ENCODE measurements around the gene DOCK4.
"Not testable (repeated sequence)": the region's sequence is repeated elsewhere in the genome, so short reads cannot be mapped to it uniquely, and the experiment has no call there.

DOCK4 gene

GRCh38 chr7:112206238-112206990 lies at the start of gene DOCK4, which contains the start of gene ZNF277:
Gene DOCK4, minus strand, starts transcription at chr7:112206399. Its CDS starts 261 bp downstream, at chr7:112206138.
Gene ZNF277, plus strand, starts transcription at chr7:112206695. Its CDS starts 22 bp downstream, at chr7:112206717.
- CTCF ChIA-PET = interaction anchor here (0.7 to 0.9 kb wide), 2 partner anchors 11 to 243 kb away, joined by 3 read pairs; no protein-coding TSS in a partner anchor
- Mint-ChIP-seq H3K4me1 (peaks cover 44% of the 10 kb centered on the region), H3K4me3 (peak within 1 kb of the TSS; percentile 96), H3K27me3 (peaks cover 41% of the 10 kb centered on the region), H3K9me3 (no peaks in the 10 kb centered on the region), H3K27ac (peak within 1 kb of the TSS; percentile 89), H3K36me3 (peaks cover 3% of the 10 kb centered on the region)
- peak; percentile 99 for DNase-seq

GRCh38 chr7:112255388-112255720 lies 49.2 kb upstream of the DOCK4 start:
- no peak for DNase-seq
- no peak overlapping the region for H3K27ac Mint-ChIP-seq
- no peaks in the 10 kb centered on the region for H3K9me3 Mint-ChIP-seq
- no peaks in the 10 kb centered on the region for H3K36me3 Mint-ChIP-seq
- CTCF ChIA-PET = no interaction called here
- H3K27me3 Mint-ChIP-seq = no peaks in the 10 kb centered on the region
- H3K4me1 Mint-ChIP-seq = peaks cover 2% of the 10 kb centered on the region
- no peak overlapping the region for H3K4me3 Mint-ChIP-seq

- DNase-seq = no peak
- H3K27ac Mint-ChIP-seq = no peak overlapping the region
- CTCF ChIA-PET = no interaction called here
- peaks cover 2% of the 10 kb centered on the region for H3K4me1 Mint-ChIP-seq
- H3K4me3 Mint-ChIP-seq = no peak overlapping the region
- no peaks in the 10 kb centered on the region for H3K9me3 Mint-ChIP-seq
- no peaks in the 10 kb centered on the region for H3K27me3 Mint-ChIP-seq
- no peaks in the 10 kb centered on the region for H3K36me3 Mint-ChIP-seq
Observed at GRCh38 chr7:112254709-112255387, 48.6 kb upstream of the DOCK4 start.

- no peak overlapping the region for H3K4me3 Mint-ChIP-seq
- DNase-seq = no peak
- H3K27ac Mint-ChIP-seq = no peak overlapping the region
- H3K4me1 Mint-ChIP-seq = peaks cover 2% of the 10 kb centered on the region
- H3K9me3 Mint-ChIP-seq = no peaks in the 10 kb centered on the region
- CTCF ChIA-PET = no interaction called here
- H3K27me3 Mint-ChIP-seq = no peaks in the 10 kb centered on the region
- H3K36me3 Mint-ChIP-seq = no peaks in the 10 kb centered on the region
Observed at GRCh38 chr7:112254156-112254555, 48.0 kb upstream of the DOCK4 start.

GRCh38 chr7:112252691-112253090 lies 46.5 kb upstream of the DOCK4 start:
- CTCF ChIA-PET = no interaction called here
- H3K36me3 Mint-ChIP-seq = no peaks in the 10 kb centered on the region
- H3K27ac Mint-ChIP-seq = no peak overlapping the region
- peaks cover 2% of the 10 kb centered on the region for H3K4me1 Mint-ChIP-seq
- no peak for DNase-seq
- no peak overlapping the region for H3K4me3 Mint-ChIP-seq
- H3K9me3 Mint-ChIP-seq = no peaks in the 10 kb centered on the region
- no peaks in the 10 kb centered on the region for H3K27me3 Mint-ChIP-seq

- Mint-ChIP-seq H3K27me3 (no peaks in the 10 kb centered on the region), H3K4me3 (no peak overlapping the region), H3K36me3 (no peaks in the 10 kb centered on the region), H3K9me3 (no peaks in the 10 kb centered on the region), H3K4me1 (peaks cover 2% of the 10 kb centered on the region), H3K27ac (no peak overlapping the region)
- DNase-seq = no peak
- CTCF ChIA-PET = no interaction called here
Observed at GRCh38 chr7:112252141-112252540, 45.9 kb upstream of the DOCK4 start.

GRCh38 chr7:112249967-112250366 lies 43.8 kb upstream of the DOCK4 start:
- H3K4me3 Mint-ChIP-seq, H3K9me3 Mint-ChIP-seq, H3K36me3 Mint-ChIP-seq, H3K27ac Mint-ChIP-seq, CTCF ChIA-PET, H3K4me1 Mint-ChIP-seq, H3K27me3 Mint-ChIP-seq, DNase-seq: not testable (repeated sequence)

- H3K27ac Mint-ChIP-seq = no peak overlapping the region
- no peak for DNase-seq
- H3K4me1 Mint-ChIP-seq = no peaks in the 10 kb centered on the region
- CTCF ChIA-PET = no interaction called here
- H3K9me3 Mint-ChIP-seq = no peaks in the 10 kb centered on the region
- peaks cover 2% of the 10 kb centered on the region for H3K36me3 Mint-ChIP-seq
- no peaks in the 10 kb centered on the region for H3K27me3 Mint-ChIP-seq
- H3K4me3 Mint-ChIP-seq = no peak overlapping the region
Observed at GRCh38 chr7:112248598-112248997, 42.4 kb upstream of the DOCK4 start.

GRCh38 chr7:112238852-112239610 lies 32.8 kb upstream of the DOCK4 start:
- DNase-seq = no peak
- Mint-ChIP-seq H3K27ac (no peak overlapping the region), H3K4me1 (no peaks in the 10 kb centered on the region), H3K36me3 (no peaks in the 10 kb centered on the region), H3K4me3 (no peak overlapping the region), H3K27me3 (no peaks in the 10 kb centered on the region), H3K9me3 (no peaks in the 10 kb centered on the region)
- CTCF ChIA-PET = interaction anchor here (0.7 kb wide), 1 partner anchor 51 kb away, joined by 3 read pairs; no protein-coding TSS in a partner anchor

- H3K4me1 Mint-ChIP-seq = no peaks in the 10 kb centered on the region
- DNase-seq = no peak
- H3K27me3 Mint-ChIP-seq = no peaks in the 10 kb centered on the region
- CTCF ChIA-PET = interaction anchor here (0.7 kb wide), 1 partner anchor 50 kb away, joined by 3 read pairs; no protein-coding TSS in a partner anchor
- no peak overlapping the region for H3K27ac Mint-ChIP-seq
- H3K9me3 Mint-ChIP-seq = no peaks in the 10 kb centered on the region
- no peak overlapping the region for H3K4me3 Mint-ChIP-seq
- no peaks in the 10 kb centered on the region for H3K36me3 Mint-ChIP-seq
Observed at GRCh38 chr7:112238330-112238729, 32.1 kb upstream of the DOCK4 start.

- Mint-ChIP-seq H3K4me1 (no peaks in the 10 kb centered on the region), H3K27ac (no peak overlapping the region), H3K9me3 (no peaks in the 10 kb centered on the region), H3K4me3 (no peak overlapping the region), H3K36me3 (no peaks in the 10 kb centered on the region), H3K27me3 (no peaks in the 10 kb centered on the region)
- CTCF ChIA-PET = no interaction called here
- no peak for DNase-seq
Observed at GRCh38 chr7:112236597-112236996, 30.4 kb upstream of the DOCK4 start.

- Mint-ChIP-seq H3K4me1 (no peaks in the 10 kb centered on the region), H3K9me3 (no peaks in the 10 kb centered on the region), H3K36me3 (no peaks in the 10 kb centered on the region), H3K27ac (no peak overlapping the region), H3K27me3 (no peaks in the 10 kb centered on the region), H3K4me3 (no peak overlapping the region)
- CTCF ChIA-PET = no interaction called here
- DNase-seq = no peak
Observed at GRCh38 chr7:112234147-112234546, 27.9 kb upstream of the DOCK4 start.

GRCh38 chr7:112233048-112233697 lies 27.0 kb upstream of the DOCK4 start:
- CTCF ChIA-PET = no interaction called here

More at GRCh38 chr7:112233048-112233697, 27.0 kb upstream of the DOCK4 start:
- Mint-ChIP-seq H3K4me1 (no peaks in the 10 kb centered on the region), H3K27ac (no peak overlapping the region), H3K36me3 (no peaks in the 10 kb centered on the region), H3K27me3 (no peaks in the 10 kb centered on the region), H3K4me3 (no peak overlapping the region), H3K9me3 (no peaks in the 10 kb centered on the region)
- no peak for DNase-seq

Data from activated naive CD4-positive, alpha-beta T cell treated with anti-CD3 and anti-CD28 coated beads, Interleukin-2, amount 10 ng/mL, durations not matched to agents 7 days and 5 days (primary cell).